Neural crest cell (in vitro differentiated cells): Measurements from ENCODE around the gene SLC30A3. TPM values are rescaled to one million over a fixed set of nuclear protein-coding genes. Genes with fewer than 3 reads are reported as not detected.

Source experiments
- DNase-seq: peaks from one replicate; pipeline ENCODE4 v3.0.0; 2021; ENCODE audit warnings: low read depth, mixed read lengths, low spot score
- H3K27ac Mint-ChIP-seq: one replicate; pipeline ENCODE4 v1.8.0; 2021; ENCODE audit warnings: mild to moderate bottlenecking, mixed read lengths; ENCODE audit not compliant: unreplicated experiment
- H3K27me3 Mint-ChIP-seq: 2 replicates; pipeline ENCODE4 v1.8.0; 2021; ENCODE audit warnings: low read depth, mild to moderate bottlenecking, mixed read lengths
- H3K36me3 Mint-ChIP-seq: 2 replicates; pipeline ENCODE4 v1.8.0; 2021; ENCODE audit warnings: low read depth, mild to moderate bottlenecking, mixed read lengths
- H3K4me1 Mint-ChIP-seq: 2 replicates; pipeline ENCODE4 v1.8.0; 2021; ENCODE audit warnings: mixed read lengths
- H3K4me3 Mint-ChIP-seq: one replicate; pipeline ENCODE4 v1.8.0; 2021; ENCODE audit warnings: mild to moderate bottlenecking, mixed read lengths
- H3K9me3 Mint-ChIP-seq: 2 replicates; pipeline ENCODE4 v1.8.0; 2021; ENCODE audit warnings: mixed read lengths
- total RNA-seq: library from RNA; stranded (reverse); gene quantifications from 2 replicates; pipeline ENCODE4 v1.2.1, GENCODE V29; 2021
- TF ChIP-seq, protein P1 (sequence below): fragments of 200-600 bp; sonication (generic); conservative IDR thresholded peaks from 2 replicates; pipeline ENCODE4 v1.5.0; 2021; ENCODE audit warnings: antibody characterized with exemption, mild to moderate bottlenecking

Gene SLC30A3
- total RNA-seq, 1 donor from 2014 or later: 0.93 TPM

DNA sequence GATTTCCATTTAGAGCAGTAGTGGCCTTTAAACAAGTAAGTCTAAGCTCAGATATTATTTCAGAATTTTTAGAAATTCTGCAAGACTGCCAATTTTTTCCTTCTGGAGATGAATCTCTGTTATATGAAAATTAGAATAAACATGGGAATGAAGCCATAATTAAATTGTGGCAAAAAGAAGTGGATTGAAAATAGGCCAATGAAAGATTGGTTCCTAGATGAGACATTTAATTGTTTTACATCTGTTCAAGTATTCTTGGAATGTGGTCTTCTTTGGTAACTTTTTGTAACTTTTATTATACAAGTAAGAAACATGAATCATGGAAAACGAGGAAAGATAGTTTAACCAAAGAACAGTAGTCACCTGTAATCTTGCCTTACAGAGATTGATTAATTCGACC lies 35.3 kb downstream of the SLC30A3 start:
- H3K4me1 Mint-ChIP-seq: no peaks in the 10 kb centered on the region
- TF ChIP-seq, protein P1, sequence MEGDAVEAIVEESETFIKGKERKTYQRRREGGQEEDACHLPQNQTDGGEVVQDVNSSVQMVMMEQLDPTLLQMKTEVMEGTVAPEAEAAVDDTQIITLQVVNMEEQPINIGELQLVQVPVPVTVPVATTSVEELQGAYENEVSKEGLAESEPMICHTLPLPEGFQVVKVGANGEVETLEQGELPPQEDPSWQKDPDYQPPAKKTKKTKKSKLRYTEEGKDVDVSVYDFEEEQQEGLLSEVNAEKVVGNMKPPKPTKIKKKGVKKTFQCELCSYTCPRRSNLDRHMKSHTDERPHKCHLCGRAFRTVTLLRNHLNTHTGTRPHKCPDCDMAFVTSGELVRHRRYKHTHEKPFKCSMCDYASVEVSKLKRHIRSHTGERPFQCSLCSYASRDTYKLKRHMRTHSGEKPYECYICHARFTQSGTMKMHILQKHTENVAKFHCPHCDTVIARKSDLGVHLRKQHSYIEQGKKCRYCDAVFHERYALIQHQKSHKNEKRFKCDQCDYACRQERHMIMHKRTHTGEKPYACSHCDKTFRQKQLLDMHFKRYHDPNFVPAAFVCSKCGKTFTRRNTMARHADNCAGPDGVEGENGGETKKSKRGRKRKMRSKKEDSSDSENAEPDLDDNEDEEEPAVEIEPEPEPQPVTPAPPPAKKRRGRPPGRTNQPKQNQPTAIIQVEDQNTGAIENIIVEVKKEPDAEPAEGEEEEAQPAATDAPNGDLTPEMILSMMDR: no peak
- H3K36me3 Mint-ChIP-seq: peaks cover 13% of the 10 kb centered on the region
- H3K4me3 Mint-ChIP-seq: no peak overlapping the region
- no peak for DNase-seq
- no peaks in the 10 kb centered on the region for H3K27me3 Mint-ChIP-seq
- H3K27ac Mint-ChIP-seq: no peak overlapping the region
- no peaks in the 10 kb centered on the region for H3K9me3 Mint-ChIP-seq

DNA sequence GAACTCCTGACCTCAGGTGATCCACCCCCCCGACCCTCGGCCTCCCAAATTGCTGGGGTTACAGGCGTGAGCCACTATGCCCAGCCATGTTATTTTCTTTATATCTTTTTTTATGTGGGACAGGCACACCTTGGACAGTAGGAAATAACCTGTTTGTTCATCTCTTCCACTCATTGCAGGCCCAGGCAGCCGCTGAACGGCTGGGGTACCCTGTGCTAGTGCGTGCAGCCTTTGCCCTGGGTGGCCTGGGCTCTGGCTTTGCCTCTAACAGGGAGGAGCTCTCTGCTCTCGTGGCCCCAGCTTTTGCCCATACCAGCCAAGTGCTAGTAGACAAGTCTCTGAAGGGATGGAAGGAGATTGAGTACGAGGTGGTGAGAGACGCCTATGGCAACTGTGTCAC lies 37.3 kb downstream of the SLC30A3 start:
- DNase-seq: no peak
- no peaks in the 10 kb centered on the region for H3K4me1 Mint-ChIP-seq
- H3K27ac Mint-ChIP-seq: peak overlapping the region; percentile 29
- H3K4me3 Mint-ChIP-seq: no peak overlapping the region
- H3K36me3 Mint-ChIP-seq: peaks cover 18% of the 10 kb centered on the region
- no peaks in the 10 kb centered on the region for H3K9me3 Mint-ChIP-seq
- H3K27me3 Mint-ChIP-seq: no peaks in the 10 kb centered on the region
- TF ChIP-seq, protein P1: no peak

DNA sequence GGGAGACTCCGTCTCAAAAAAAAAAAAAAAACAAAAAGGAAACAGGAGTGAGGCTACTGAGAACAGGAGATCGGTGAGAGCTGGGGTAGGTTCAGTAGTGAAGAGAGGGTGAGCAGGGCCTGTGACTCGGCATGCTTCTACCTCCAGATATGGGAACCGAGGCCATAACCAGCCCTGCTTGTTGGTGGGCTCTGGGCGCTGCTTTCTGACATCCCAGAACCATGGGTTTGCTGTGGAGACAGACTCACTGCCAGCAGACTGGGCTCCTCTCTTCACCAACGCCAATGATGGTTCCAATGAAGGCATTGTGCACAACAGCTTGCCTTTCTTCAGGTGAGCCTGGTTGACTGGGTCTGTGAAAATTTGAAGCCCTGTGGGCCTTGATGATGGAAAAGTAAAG lies 39.4 kb downstream of the SLC30A3 start:
- no peak overlapping the region for H3K4me3 Mint-ChIP-seq
- TF ChIP-seq, protein P1: no peak
- peaks cover 22% of the 10 kb centered on the region for H3K36me3 Mint-ChIP-seq
- H3K4me1 Mint-ChIP-seq: peaks cover 6% of the 10 kb centered on the region
- no peak overlapping the region for H3K27ac Mint-ChIP-seq
- no peaks in the 10 kb centered on the region for H3K27me3 Mint-ChIP-seq
- DNase-seq: no peak
- H3K9me3 Mint-ChIP-seq: no peaks in the 10 kb centered on the region

DNA sequence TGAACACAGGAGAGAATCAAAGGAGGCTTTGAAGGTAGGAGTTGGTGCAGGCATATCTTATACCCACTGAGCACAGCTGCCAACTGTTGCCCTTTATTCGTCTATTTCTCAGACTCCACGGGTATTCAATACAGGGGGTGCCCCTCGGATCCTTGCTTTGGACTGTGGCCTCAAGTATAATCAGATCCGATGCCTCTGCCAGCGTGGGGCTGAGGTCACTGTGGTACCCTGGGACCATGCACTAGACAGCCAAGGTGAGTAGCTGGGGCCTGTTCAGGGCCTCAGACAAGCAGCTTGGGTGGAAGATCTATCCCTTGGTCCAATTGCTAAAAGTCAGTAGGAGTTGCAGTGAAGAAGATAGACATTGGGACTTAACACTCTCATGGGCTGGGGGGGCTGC lies 40.4 kb downstream of the SLC30A3 start:
- Mint-ChIP-seq H3K27me3 (no peaks in the 10 kb centered on the region), H3K27ac (no peak overlapping the region), H3K9me3 (no peaks in the 10 kb centered on the region), H3K4me1 (peaks cover 16% of the 10 kb centered on the region), H3K36me3 (peaks cover 27% of the 10 kb centered on the region), H3K4me3 (no peak overlapping the region)
- TF ChIP-seq, protein P1: no peak
- no peak for DNase-seq

DNA sequence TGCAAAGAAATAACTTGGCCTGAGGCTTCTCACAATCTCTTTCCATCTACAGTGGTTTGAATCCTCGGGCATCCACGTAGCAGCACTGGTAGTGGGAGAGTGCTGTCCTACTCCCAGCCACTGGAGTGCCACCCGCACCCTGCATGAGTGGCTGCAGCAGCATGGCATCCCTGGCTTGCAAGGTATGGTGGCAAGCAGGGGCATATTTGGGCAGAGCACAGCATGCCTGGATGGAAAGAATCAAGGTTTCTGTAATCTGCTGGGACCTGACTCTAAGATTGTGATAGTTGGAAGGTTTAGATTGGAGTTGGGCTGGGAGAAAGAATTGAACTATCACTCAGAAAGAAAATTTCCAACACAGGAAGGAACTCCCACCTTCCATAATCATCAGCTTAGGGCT lies 41.7 kb downstream of the SLC30A3 start:
- Mint-ChIP-seq H3K27me3 (no peaks in the 10 kb centered on the region), H3K4me3 (peak overlapping the region; percentile 59), H3K9me3 (no peaks in the 10 kb centered on the region), H3K27ac (no peak overlapping the region), H3K4me1 (peaks cover 25% of the 10 kb centered on the region), H3K36me3 (peaks cover 33% of the 10 kb centered on the region)
- no peak for DNase-seq
- TF ChIP-seq, protein P1: no peak

DNA sequence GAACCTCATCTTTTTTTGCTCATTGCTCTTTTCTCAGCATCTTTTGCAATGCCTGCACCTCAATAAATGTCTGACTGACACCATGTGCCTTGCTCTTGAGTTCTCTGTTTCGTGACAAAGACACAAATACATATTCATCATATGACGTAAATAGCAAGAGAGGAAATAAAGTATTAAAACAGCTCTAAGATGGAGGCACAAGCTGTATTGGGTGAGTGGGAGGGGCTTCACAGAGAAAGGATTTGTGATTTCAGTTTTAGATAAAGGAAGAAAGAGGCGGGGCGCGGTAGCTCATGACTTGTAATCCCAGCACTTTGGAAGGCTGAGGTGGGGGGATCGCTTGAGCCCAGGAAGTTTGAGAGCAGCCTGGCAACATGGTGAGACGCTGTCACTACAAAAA lies 42.8 kb downstream of the SLC30A3 start:
- H3K9me3 Mint-ChIP-seq: no peaks in the 10 kb centered on the region
- H3K27ac Mint-ChIP-seq: no peak overlapping the region
- no peak for DNase-seq
- peaks cover 25% of the 10 kb centered on the region for H3K4me1 Mint-ChIP-seq
- H3K27me3 Mint-ChIP-seq: no peaks in the 10 kb centered on the region
- TF ChIP-seq, protein P1: no peak
- peaks cover 34% of the 10 kb centered on the region for H3K36me3 Mint-ChIP-seq
- peak overlapping the region; percentile 28 for H3K4me3 Mint-ChIP-seq
